CD14-positive monocyte (primary cell): ENCODE results near the gene TMEM167B. TPM values are rescaled to one million over a fixed set of nuclear protein-coding genes. Genes with fewer than 3 reads are reported as not detected.
"Not testable (repeated sequence)": the region's sequence is repeated elsewhere in the genome, so short reads cannot be mapped to it uniquely, and the experiment has no call there.

Experiments used
- DNase-seq, 3 donors: peaks; one replicate each; pipeline ENCODE4 v3.0.0-alpha.2; 2011 to 2022
- H2AFZ ChIP-seq: 2 replicates; pipeline ENCODE4 v1.6.0; 2012; ENCODE audit warnings: mild to moderate bottlenecking, low read depth, low read length, inconsistent platforms; ENCODE audit not compliant: insufficient read depth, poor library complexity, severe bottlenecking
- H3K27ac ChIP-seq, 2 donors: 1 replicate in 1 of 2; 2 replicates in 1 of 2; pipeline ENCODE4 v1.5.1; 2012 to 2013; ENCODE audit warnings: low read length in 2 of 2, control low read depth in 1 of 2, inconsistent platforms in 1 of 2, low read depth in 1 of 2, mild to moderate bottlenecking in 1 of 2
- H3K27me3 ChIP-seq, 2 donors: one replicate each; pipeline versions ENCODE4 v1.6.0 to v1.6.1; 2011 to 2013; ENCODE audit warnings: low read length in 2 of 2; ENCODE audit not compliant: control insufficient read depth in 2 of 2, insufficient read depth in 2 of 2
- H3K36me3 ChIP-seq, 2 donors: replicated peaks in 1 of 2; 1 replicate in 1 of 2; 2 replicates in 1 of 2; pipeline versions ENCODE4 v1.5.1 to v1.6.1; 2012 to 2013; ENCODE audit warnings: low read length in 2 of 2, control low read depth in 1 of 2, inconsistent platforms in 1 of 2, mild to moderate bottlenecking in 1 of 2; ENCODE audit not compliant: insufficient read depth in 2 of 2, control insufficient read depth in 1 of 2
- H3K4me1 ChIP-seq, 2 donors: 1 replicate in 1 of 2; 2 replicates in 1 of 2; pipeline versions ENCODE4 v1.5.1 to v1.6.1; 2012 to 2013; ENCODE audit warnings: low read length in 2 of 2, control low read depth in 1 of 2, inconsistent platforms in 1 of 2, mild to moderate bottlenecking in 1 of 2, moderate library complexity in 1 of 2; ENCODE audit not compliant: insufficient read depth in 2 of 2, control insufficient read depth in 1 of 2
- H3K4me2 ChIP-seq: replicated peaks from 2 replicates; pipeline ENCODE3; 2012; ENCODE audit warnings: low read length, moderate library complexity, mild to moderate bottlenecking; ENCODE audit not compliant: poor library complexity, severe bottlenecking; ENCODE audit errors: extremely low read depth
- H3K4me3 ChIP-seq, 3 experiments: fragments of 200-600 bp in 1 of 3; sonication (generic) in 1 of 3; replicated peaks in 1 of 3; 1 replicate in 2 of 3; 2 replicates in 1 of 3; pipeline ENCODE4 v1.5.1; 2011 to 2013; ENCODE audit warnings: low read length in 3 of 3, mild to moderate bottlenecking in 3 of 3, control low read depth in 2 of 3, low read depth in 2 of 3, inconsistent platforms in 1 of 3, moderate library complexity in 1 of 3
- H3K79me2 ChIP-seq: 2 replicates; pipeline ENCODE4 v1.6.0; 2012; ENCODE audit warnings: mild to moderate bottlenecking, control low read depth, inconsistent platforms, low read length, moderate library complexity; ENCODE audit not compliant: insufficient read depth
- H3K9ac ChIP-seq: 2 replicates; pipeline ENCODE4 v1.6.0; 2017; ENCODE audit warnings: low read length, mild to moderate bottlenecking; ENCODE audit not compliant: insufficient read depth, poor library complexity, severe bottlenecking
- H3K9me3 ChIP-seq, 2 donors: replicated peaks in 1 of 2; 1 replicate in 1 of 2; 2 replicates in 1 of 2; pipeline versions ENCODE4 v1.5.1 to v1.6.1; 2012 to 2013; ENCODE audit warnings: low read length in 2 of 2, control low read depth in 1 of 2; ENCODE audit not compliant: control insufficient read depth in 1 of 2, insufficient read depth in 1 of 2
- H4K20me1 ChIP-seq: 2 replicates; pipeline ENCODE4 v1.6.0; 2012; ENCODE audit warnings: mild to moderate bottlenecking, low read length, control low read depth, moderate library complexity; ENCODE audit not compliant: insufficient read depth
- H3K27ac Mint-ChIP-seq, 7 donors: one replicate each; pipeline ENCODE4 v1.8.0; 2020; ENCODE audit warnings: mild to moderate bottlenecking in 7 of 7, mixed read lengths in 7 of 7, moderate library complexity in 6 of 7, inconsistent platforms in 2 of 7
- H3K27me3 Mint-ChIP-seq, 3 donors: one replicate each; pipeline ENCODE4 v1.8.0; 2021 to 2022; ENCODE audit warnings: low read depth in 3 of 3, mild to moderate bottlenecking in 3 of 3, mixed read lengths in 3 of 3, moderate library complexity in 3 of 3, inconsistent platforms in 1 of 3
- H3K36me3 Mint-ChIP-seq, 2 donors: one replicate each; pipeline ENCODE4 v1.8.0; 2020; ENCODE audit warnings: mixed read lengths in 2 of 2, inconsistent platforms in 1 of 2, mild to moderate bottlenecking in 1 of 2
- H3K4me1 Mint-ChIP-seq: one replicate; pipeline ENCODE4 v1.8.0; 2020; ENCODE audit warnings: mild to moderate bottlenecking, mixed read lengths
- H3K4me3 Mint-ChIP-seq, 2 donors: one replicate each; pipeline ENCODE4 v1.8.0; 2020; ENCODE audit warnings: mild to moderate bottlenecking in 2 of 2, mixed read lengths in 2 of 2, moderate library complexity in 1 of 2
- H3K9me3 Mint-ChIP-seq, 7 donors: one replicate each; pipeline ENCODE4 v1.8.0; 2020 to 2022; ENCODE audit warnings: mixed read lengths in 7 of 7, mild to moderate bottlenecking in 6 of 7, moderate library complexity in 6 of 7, inconsistent platforms in 2 of 7
- CTCF ChIP-seq: fragments of 200-600 bp; IDR thresholded peaks from one replicate; pipeline ENCODE4 v1.8.0; 2022; ENCODE audit warnings: antibody characterized with exemption, mild to moderate bottlenecking
- whole genome bisulfite sequencing: methylation state at CpG from one replicate; pipeline ENCODE4 v1.1.5; 2013; ENCODE audit warnings: missing lambda C conversion rate; ENCODE audit not compliant: insufficient coverage; 5-methylcytosine and 5-hydroxymethylcytosine counted together
- intact Hi-C, 2 donors: fragments of 100-400 bp; cut with micrococcal nuclease; formaldehyde crosslinking; loops; one replicate each; pipeline versions ENCODE4 v1.15.0 to v1.15.1; 2023
- polyA plus RNA-seq, 3 donors: library from polyadenylated mRNA; depleted of rRNA in 1 of 3; unstranded in 2 of 3; stranded (reverse) in 1 of 3; fragments of 300-500 nt in 2 of 3; fragments of >200 nt in 1 of 3; fragmentation: Illumina TruSeq in 2 of 3; gene quantifications; 1 replicate in 2 of 3; 2 replicates in 1 of 3; pipeline ENCODE4 v1.2.3, GENCODE V29; 2012 to 2021

TMEM167B gene
- polyA plus RNA-seq, 3 donors = 39.2 to 50.8 (median 43.3) TPM

- no peak overlapping the region for H3K4me3 ChIP-seq
- no peak overlapping the region for H3K9ac ChIP-seq
- Mint-ChIP-seq H3K27me3 (peaks cover 5 to 20% (median 13%) of the 10 kb centered on the region in 3 donors), H3K9me3 (peaks cover 0 to 14% (median 6%) of the 10 kb centered on the region in 7 donors), H3K4me3 (no peak overlapping the region), H3K27ac (no peak overlapping the region), H3K36me3 (peaks cover 0 to 2% of the 10 kb centered on the region in 2 donors), H3K4me1 (peaks cover 2% of the 10 kb centered on the region)
- no peaks in the 10 kb centered on the region for H3K4me1 ChIP-seq
- H3K79me2 ChIP-seq = no peaks in the 10 kb centered on the region
- no peaks in the 10 kb centered on the region for H3K9me3 ChIP-seq
- intact Hi-C loops = loop anchor here in 1 of 2 donors (5.0 kb wide), 1 partner anchor 83 kb away; no protein-coding TSS in a partner anchor
- WGBS = 88% methylated on average over 6 of the region's 7 CpGs
- no peak for TF ChIP-seq CTCF
- DNase-seq = no peak
- H2AFZ ChIP-seq = no peak overlapping the region
- no peak overlapping the region for H3K4me2 ChIP-seq
- H4K20me1 ChIP-seq = no peaks in the 10 kb centered on the region
- H3K27me3 ChIP-seq = peaks cover 0 to 2% of the 10 kb centered on the region in 2 donors
- no peaks in the 10 kb centered on the region for H3K36me3 ChIP-seq
- no peak overlapping the region for H3K27ac ChIP-seq
These were observed 40.2 kb upstream of the TMEM167B start for GRCh38 chr1:109050228-109050995.

GRCh38 chr1:109052145-109052544 lies 38.4 kb upstream of the TMEM167B start:
- H3K36me3 Mint-ChIP-seq, H3K9ac ChIP-seq, H3K36me3 ChIP-seq, H3K4me3 ChIP-seq, DNase-seq, H3K4me3 Mint-ChIP-seq, H3K27me3 ChIP-seq, H3K4me2 ChIP-seq, H3K4me1 ChIP-seq, H3K9me3 ChIP-seq, H3K27ac Mint-ChIP-seq, H3K27ac ChIP-seq, H3K79me2 ChIP-seq, H2AFZ ChIP-seq, H3K4me1 Mint-ChIP-seq, H4K20me1 ChIP-seq: not testable (repeated sequence)
- intact Hi-C loops = loop anchor here in 1 of 2 donors (5.0 kb wide), 1 partner anchor 85 kb away; no protein-coding TSS in a partner anchor
- peaks cover 0 to 14% (median 6%) of the 10 kb centered on the region in 7 donors for H3K9me3 Mint-ChIP-seq
- WGBS = 100% methylated on average over 2 of the region's 3 CpGs
- peaks cover 2 to 13% (median 8%) of the 10 kb centered on the region in 3 donors for H3K27me3 Mint-ChIP-seq
